Astrocyte (in vitro differentiated cells and primary cell): ENCODE measurements around the gene ZNF566. TPM values are rescaled to one million over a fixed set of nuclear protein-coding genes. Genes with fewer than 3 reads are reported as not detected.

Experiments
- DNase-seq: peaks from one replicate; pipeline ENCODE4 v3.0.0-alpha.2; 2010; ENCODE audit warnings: low read depth
- FAIRE-seq: peaks from 2 replicates; lab custom pipeline; 2011; peaks lifted over from hg19 to GRCh38; lab: Jason Lieb, UNC
- H2AFZ ChIP-seq: 2 replicates; pipeline ENCODE4 v1.6.0; 2012; ENCODE audit warnings: low read depth, low read length, inconsistent platforms
- H3K27ac ChIP-seq: 2 replicates; pipeline ENCODE4 v1.5.1; 2011; ENCODE audit warnings: low read depth, low read length, inconsistent platforms
- H3K27me3 ChIP-seq: 2 replicates; pipeline ENCODE4 v1.6.0; 2011; ENCODE audit warnings: low read length, inconsistent platforms; ENCODE audit not compliant: insufficient read depth
- H3K36me3 ChIP-seq: 2 replicates; pipeline ENCODE4 v1.5.1; 2011; ENCODE audit warnings: low read length, inconsistent platforms; ENCODE audit not compliant: insufficient read depth
- H3K4me1 ChIP-seq: 2 replicates; pipeline ENCODE4 v1.5.1; 2011; ENCODE audit warnings: low read length, inconsistent platforms; ENCODE audit not compliant: insufficient read depth
- H3K4me2 ChIP-seq: 2 replicates; pipeline ENCODE4 v1.6.0; 2012; ENCODE audit warnings: low read length, inconsistent platforms
- H3K4me3 ChIP-seq: 2 replicates; pipeline ENCODE4 v1.5.1; 2011; ENCODE audit warnings: low read depth, mild to moderate bottlenecking, low read length, inconsistent platforms; ENCODE audit not compliant: insufficient read depth
- H3K79me2 ChIP-seq: 2 replicates; pipeline ENCODE4 v1.6.0; 2012; ENCODE audit warnings: mild to moderate bottlenecking, low read length, inconsistent platforms; ENCODE audit not compliant: insufficient read depth
- H3K9ac ChIP-seq: 2 replicates; pipeline ENCODE4 v1.6.0; 2012; ENCODE audit warnings: mild to moderate bottlenecking, low read length, inconsistent platforms
- H3K9me3 ChIP-seq: 2 replicates; pipeline ENCODE4 v1.5.1; 2012; ENCODE audit warnings: low read depth, mild to moderate bottlenecking, low read length, inconsistent platforms; ENCODE audit not compliant: insufficient read depth
- H4K20me1 ChIP-seq: 2 replicates; pipeline ENCODE4 v1.6.0; 2012; ENCODE audit warnings: low read length, inconsistent platforms; ENCODE audit not compliant: insufficient read depth
- H3K27ac Mint-ChIP-seq: one replicate; pipeline ENCODE4 v1.8.0; 2021; ENCODE audit warnings: mild to moderate bottlenecking, mixed read lengths; ENCODE audit not compliant: unreplicated experiment
- H3K27me3 Mint-ChIP-seq: one replicate; pipeline ENCODE4 v1.8.0; 2021; ENCODE audit warnings: low read depth, mixed read lengths; ENCODE audit not compliant: unreplicated experiment
- H3K36me3 Mint-ChIP-seq: one replicate; pipeline ENCODE4 v1.8.0; 2021; ENCODE audit warnings: low read depth, mixed read lengths; ENCODE audit not compliant: unreplicated experiment
- H3K4me1 Mint-ChIP-seq: one replicate; pipeline ENCODE4 v1.8.0; 2021; ENCODE audit warnings: low read depth, mixed read lengths; ENCODE audit not compliant: unreplicated experiment
- H3K4me3 Mint-ChIP-seq: one replicate; pipeline ENCODE4 v1.8.0; 2021; ENCODE audit warnings: mild to moderate bottlenecking, moderate library complexity, mixed read lengths; ENCODE audit not compliant: unreplicated experiment
- H3K9me3 Mint-ChIP-seq: one replicate; pipeline ENCODE4 v1.8.0; 2021; ENCODE audit warnings: mild to moderate bottlenecking, mixed read lengths; ENCODE audit not compliant: unreplicated experiment
- EZH2 ChIP-seq: IDR thresholded peaks from 2 replicates; pipeline ENCODE4 v1.6.1; 2012; ENCODE audit warnings: mild to moderate bottlenecking, low read length, inconsistent platforms; ENCODE audit not compliant: insufficient read depth
- total RNA-seq: library from RNA; stranded (reverse); gene quantifications from 2 replicates; pipeline ENCODE4 v1.2.1, GENCODE V29; 2021
- TF ChIP-seq, protein P1 (sequence below): IDR thresholded peaks from 2 replicates; pipeline ENCODE4 v1.5.1; 2011; ENCODE audit warnings: low read depth, mild to moderate bottlenecking, inconsistent platforms, low read length, moderate library complexity; ENCODE audit not compliant: insufficient read depth

ZNF566 gene
- total RNA-seq, 1 donor from 2014 or later, result 16.0 TPM

DNA sequence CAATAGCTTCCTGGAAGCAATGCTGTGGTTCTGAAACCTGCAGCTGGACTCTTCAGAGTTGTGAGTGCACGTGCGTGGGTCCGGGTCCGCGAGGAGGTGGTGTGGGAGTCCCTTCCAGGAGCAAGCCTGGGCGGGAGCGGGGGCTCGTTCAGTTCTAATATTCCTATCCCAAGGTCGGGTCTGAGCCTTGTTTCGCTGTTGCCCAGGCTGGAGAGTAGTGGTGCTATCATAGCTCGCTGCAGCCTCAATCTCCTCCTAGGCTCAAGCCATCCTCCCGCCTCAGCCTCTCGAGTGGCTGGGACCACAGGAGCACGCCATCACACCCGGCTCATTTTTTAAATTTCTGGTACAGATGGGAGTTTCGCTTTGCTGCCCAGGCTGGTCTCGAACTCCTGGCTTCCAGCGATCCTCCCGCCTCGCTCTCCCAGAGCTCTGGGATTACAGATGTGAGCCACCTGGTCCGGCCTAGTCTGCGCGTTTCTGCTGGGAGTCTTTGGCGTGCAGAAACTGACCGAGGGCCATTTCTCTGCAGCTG, 71.5 kb downstream of the ZNF566 start:
- H4K20me1 ChIP-seq, result no peaks in the 10 kb centered on the region
- Mint-ChIP-seq H3K27me3 (peaks cover 4% of the 10 kb centered on the region), H3K27ac (peak overlapping the region; percentile 92), H3K4me1 (peaks cover 6% of the 10 kb centered on the region), H3K9me3 (peaks cover 27% of the 10 kb centered on the region), H3K36me3 (peaks cover 36% of the 10 kb centered on the region), H3K4me3 (peak overlapping the region; percentile 95)
- peak overlapping the region; percentile 64 for H3K4me3 ChIP-seq
- peak overlapping the region; percentile 94 for H2AFZ ChIP-seq
- peak overlapping the region; percentile 86 for H3K4me2 ChIP-seq
- H3K9ac ChIP-seq, result peak overlapping the region; percentile 83
- peaks cover 1% of the 10 kb centered on the region for H3K9me3 ChIP-seq
- H3K36me3 ChIP-seq, result no peaks in the 10 kb centered on the region
- H3K27ac ChIP-seq, result no peak overlapping the region
- H3K27me3 ChIP-seq, result no peaks in the 10 kb centered on the region
- no peak for FAIRE-seq
- TF ChIP-seq, protein P1, sequence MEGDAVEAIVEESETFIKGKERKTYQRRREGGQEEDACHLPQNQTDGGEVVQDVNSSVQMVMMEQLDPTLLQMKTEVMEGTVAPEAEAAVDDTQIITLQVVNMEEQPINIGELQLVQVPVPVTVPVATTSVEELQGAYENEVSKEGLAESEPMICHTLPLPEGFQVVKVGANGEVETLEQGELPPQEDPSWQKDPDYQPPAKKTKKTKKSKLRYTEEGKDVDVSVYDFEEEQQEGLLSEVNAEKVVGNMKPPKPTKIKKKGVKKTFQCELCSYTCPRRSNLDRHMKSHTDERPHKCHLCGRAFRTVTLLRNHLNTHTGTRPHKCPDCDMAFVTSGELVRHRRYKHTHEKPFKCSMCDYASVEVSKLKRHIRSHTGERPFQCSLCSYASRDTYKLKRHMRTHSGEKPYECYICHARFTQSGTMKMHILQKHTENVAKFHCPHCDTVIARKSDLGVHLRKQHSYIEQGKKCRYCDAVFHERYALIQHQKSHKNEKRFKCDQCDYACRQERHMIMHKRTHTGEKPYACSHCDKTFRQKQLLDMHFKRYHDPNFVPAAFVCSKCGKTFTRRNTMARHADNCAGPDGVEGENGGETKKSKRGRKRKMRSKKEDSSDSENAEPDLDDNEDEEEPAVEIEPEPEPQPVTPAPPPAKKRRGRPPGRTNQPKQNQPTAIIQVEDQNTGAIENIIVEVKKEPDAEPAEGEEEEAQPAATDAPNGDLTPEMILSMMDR, result no peak
- TF ChIP-seq EZH2, result no peak
- DNase-seq, result no peak
- peaks cover 5% of the 10 kb centered on the region for H3K4me1 ChIP-seq
- H3K79me2 ChIP-seq, result peaks cover 35% of the 10 kb centered on the region

DNA sequence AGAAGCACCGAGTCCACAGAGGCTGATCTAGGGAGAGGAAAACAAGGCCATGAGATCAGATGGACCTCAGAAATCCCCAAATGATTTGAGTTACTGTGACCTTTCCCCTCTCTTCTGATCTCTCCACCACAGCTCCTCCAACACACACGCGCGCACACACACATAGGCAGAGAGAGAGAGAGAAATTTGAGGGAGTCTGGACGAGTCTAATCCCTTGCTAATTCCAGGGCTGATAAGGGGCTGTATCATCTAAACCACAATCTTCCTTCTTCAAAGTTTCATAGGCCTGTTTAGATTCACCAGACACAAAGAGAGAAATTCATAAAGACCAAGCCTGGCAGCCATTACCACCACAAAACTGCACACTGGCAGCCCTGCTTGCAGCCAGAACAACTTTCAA, 79.5 kb downstream of the ZNF566 start:
- FAIRE-seq (no peak), DNase-seq (peak; percentile 73)
- peaks cover 37% of the 10 kb centered on the region for H3K79me2 ChIP-seq
- no peak overlapping the region for H2AFZ ChIP-seq
- no peak overlapping the region for H3K4me3 Mint-ChIP-seq
- H3K27me3 Mint-ChIP-seq, result no peaks in the 10 kb centered on the region
- H4K20me1 ChIP-seq, result no peaks in the 10 kb centered on the region
- TF ChIP-seq, protein P1, result no peak
- TF ChIP-seq EZH2, result no peak
- H3K9ac ChIP-seq, result no peak overlapping the region
- no peak overlapping the region for H3K4me2 ChIP-seq
- H3K27me3 ChIP-seq, result no peaks in the 10 kb centered on the region
- no peak overlapping the region for H3K4me3 ChIP-seq
- peaks cover 55% of the 10 kb centered on the region for H3K36me3 Mint-ChIP-seq
- H3K27ac ChIP-seq, result no peak overlapping the region
- peaks cover 10% of the 10 kb centered on the region for H3K9me3 ChIP-seq
- peaks cover 24% of the 10 kb centered on the region for H3K9me3 Mint-ChIP-seq
- no peak overlapping the region for H3K27ac Mint-ChIP-seq
- peaks cover 19% of the 10 kb centered on the region for H3K36me3 ChIP-seq
- no peaks in the 10 kb centered on the region for H3K4me1 ChIP-seq
- no peaks in the 10 kb centered on the region for H3K4me1 Mint-ChIP-seq

DNA sequence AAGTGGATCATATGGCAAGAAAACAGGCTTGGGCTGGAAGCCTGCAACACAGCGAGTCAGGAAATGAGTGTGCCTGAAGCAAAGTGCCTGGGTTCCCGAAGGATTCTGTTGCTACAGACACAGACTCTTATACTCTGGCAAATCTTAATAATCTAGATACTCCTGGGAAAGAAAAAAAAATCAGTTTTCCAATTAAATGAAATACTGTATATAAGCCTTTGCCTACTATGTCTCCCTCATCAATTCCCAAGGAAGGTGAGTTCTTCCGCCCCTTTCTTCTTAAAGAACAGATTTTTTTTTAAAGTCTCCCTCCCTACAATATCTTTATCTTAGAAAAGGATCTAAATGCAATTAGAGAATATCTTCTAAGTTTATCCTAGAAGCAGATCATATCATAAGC, 81.3 kb downstream of the ZNF566 start:
- no peaks in the 10 kb centered on the region for H4K20me1 ChIP-seq
- peaks cover 29% of the 10 kb centered on the region for H3K9me3 Mint-ChIP-seq
- FAIRE-seq (no peak), DNase-seq (no peak)
- TF ChIP-seq, protein P1, result no peak
- no peak for TF ChIP-seq EZH2
- H3K27ac Mint-ChIP-seq, result no peak overlapping the region
- no peak overlapping the region for H3K4me3 ChIP-seq
- H3K9ac ChIP-seq, result no peak overlapping the region
- peaks cover 28% of the 10 kb centered on the region for H3K36me3 ChIP-seq
- no peaks in the 10 kb centered on the region for H3K4me1 ChIP-seq
- no peaks in the 10 kb centered on the region for H3K27me3 ChIP-seq
- no peak overlapping the region for H3K27ac ChIP-seq
- H3K9me3 ChIP-seq, result peaks cover 10% of the 10 kb centered on the region
- H3K27me3 Mint-ChIP-seq, result no peaks in the 10 kb centered on the region
- H3K4me3 Mint-ChIP-seq, result no peak overlapping the region
- no peaks in the 10 kb centered on the region for H3K4me1 Mint-ChIP-seq
- H3K4me2 ChIP-seq, result no peak overlapping the region
- H3K79me2 ChIP-seq, result peaks cover 31% of the 10 kb centered on the region
- H2AFZ ChIP-seq, result no peak overlapping the region
- peaks cover 61% of the 10 kb centered on the region for H3K36me3 Mint-ChIP-seq
